AG04449 (cell line): ENCODE data around the gene NUP42.

Source experiments
- CTCF ChIA-PET: fragments of 350-600 bp; formaldehyde crosslinking; extraction: SDS; loops from one replicate; lab custom pipeline; 2021; ENCODE audit warnings: antibody characterized with exemption; lab: Yijun Ruan, JAX
- POLR2A ChIA-PET: fragments of 400-600, 350-600 bp; formaldehyde crosslinking; extraction: SDS; loops from one replicate; lab custom pipeline; 2020; ENCODE audit warnings: antibody characterized with exemption, inconsistent platforms; lab: Yijun Ruan, JAX
- DNase-seq: peaks from one replicate; pipeline ENCODE4 v3.0.0-alpha.2; 2010; ENCODE audit warnings: low read depth, low spot score
- H3K4me3 ChIP-seq: 2 replicates; pipeline ENCODE4 v1.5.1; 2011; ENCODE audit warnings: low read depth, mild to moderate bottlenecking, control low read depth, low read length
- TF ChIP-seq, protein P1 (sequence below): IDR thresholded peaks from one replicate; pipeline ENCODE4 v1.5.1; 2011; ENCODE audit warnings: mild to moderate bottlenecking, moderate library complexity, low read length, control low read depth, inconsistent platforms; ENCODE audit not compliant: insufficient read depth; ENCODE audit errors: missing control alignments

Gene NUP42

GRCh38 chr7:23207021-23207420 is 25.2 kb downstream of the NUP42 start:
- TF ChIP-seq, protein P1, sequence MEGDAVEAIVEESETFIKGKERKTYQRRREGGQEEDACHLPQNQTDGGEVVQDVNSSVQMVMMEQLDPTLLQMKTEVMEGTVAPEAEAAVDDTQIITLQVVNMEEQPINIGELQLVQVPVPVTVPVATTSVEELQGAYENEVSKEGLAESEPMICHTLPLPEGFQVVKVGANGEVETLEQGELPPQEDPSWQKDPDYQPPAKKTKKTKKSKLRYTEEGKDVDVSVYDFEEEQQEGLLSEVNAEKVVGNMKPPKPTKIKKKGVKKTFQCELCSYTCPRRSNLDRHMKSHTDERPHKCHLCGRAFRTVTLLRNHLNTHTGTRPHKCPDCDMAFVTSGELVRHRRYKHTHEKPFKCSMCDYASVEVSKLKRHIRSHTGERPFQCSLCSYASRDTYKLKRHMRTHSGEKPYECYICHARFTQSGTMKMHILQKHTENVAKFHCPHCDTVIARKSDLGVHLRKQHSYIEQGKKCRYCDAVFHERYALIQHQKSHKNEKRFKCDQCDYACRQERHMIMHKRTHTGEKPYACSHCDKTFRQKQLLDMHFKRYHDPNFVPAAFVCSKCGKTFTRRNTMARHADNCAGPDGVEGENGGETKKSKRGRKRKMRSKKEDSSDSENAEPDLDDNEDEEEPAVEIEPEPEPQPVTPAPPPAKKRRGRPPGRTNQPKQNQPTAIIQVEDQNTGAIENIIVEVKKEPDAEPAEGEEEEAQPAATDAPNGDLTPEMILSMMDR: no peak
- ChIA-PET CTCF (interaction anchor here (0.6 to 1.6 kb wide), 3 partner anchors 9 to 66 kb away, joined by 3 to 5 read pairs (median 3); no protein-coding TSS in a partner anchor), POLR2A (no interaction called here)
- no peak for DNase-seq
- H3K4me3 ChIP-seq: no peak overlapping the region

DNA sequence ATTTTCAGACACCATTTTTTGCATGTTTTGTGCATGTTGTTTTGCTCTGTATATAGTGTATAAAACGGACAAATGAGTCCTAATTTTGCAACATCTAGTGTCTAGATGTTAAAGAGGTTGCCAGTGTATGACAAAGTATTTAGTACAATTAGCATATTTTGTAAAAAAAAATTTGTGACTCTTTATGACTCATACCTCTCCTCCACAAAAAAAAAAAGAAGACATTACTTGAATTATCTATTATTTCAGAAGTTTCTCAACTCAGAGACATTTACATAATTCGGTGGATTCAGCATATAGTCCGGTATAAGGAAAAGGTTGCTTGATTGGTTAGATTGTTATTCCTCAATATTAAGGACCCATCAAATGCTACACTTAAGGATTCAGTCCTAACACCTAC is 26.0 kb downstream of the NUP42 start:
- no peak overlapping the region for H3K4me3 ChIP-seq
- no peak for DNase-seq
- TF ChIP-seq, protein P1: no peak
- POLR2A ChIA-PET: no interaction called here
- CTCF ChIA-PET: no interaction called here

GRCh38 chr7:23208316-23208715 is 26.5 kb downstream of the NUP42 start:
- CTCF ChIA-PET: no interaction called here

DNA sequence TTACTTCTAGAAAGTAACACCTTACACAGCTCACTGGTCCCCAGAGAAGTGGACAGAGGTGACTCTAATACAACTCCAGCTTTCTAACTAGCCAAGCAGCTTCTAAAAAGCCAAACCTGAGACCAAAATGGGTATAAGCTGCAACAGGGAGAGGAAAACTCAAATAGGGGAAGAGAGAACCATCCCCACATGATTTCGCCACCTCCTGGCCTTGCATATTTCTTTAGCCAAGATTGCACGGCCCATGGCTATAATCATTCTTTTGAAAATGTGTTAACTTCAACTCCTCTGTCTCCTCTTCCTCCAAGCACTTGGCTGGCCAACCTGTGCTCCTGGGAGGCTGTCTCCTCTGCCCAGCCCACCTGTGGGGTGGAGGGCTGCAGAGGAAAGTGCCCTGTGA is 28.7 kb downstream of the NUP42 start:
- no peak overlapping the region for H3K4me3 ChIP-seq
- ChIA-PET CTCF (no interaction called here), POLR2A (no interaction called here)
- TF ChIP-seq, protein P1: no peak
- no peak for DNase-seq

More at GRCh38 chr7:23208316-23208715, 26.5 kb downstream of the NUP42 start:
- DNase-seq: no peak
- TF ChIP-seq, protein P1: no peak
- H3K4me3 ChIP-seq: no peak overlapping the region
- POLR2A ChIA-PET: no interaction called here

DNA sequence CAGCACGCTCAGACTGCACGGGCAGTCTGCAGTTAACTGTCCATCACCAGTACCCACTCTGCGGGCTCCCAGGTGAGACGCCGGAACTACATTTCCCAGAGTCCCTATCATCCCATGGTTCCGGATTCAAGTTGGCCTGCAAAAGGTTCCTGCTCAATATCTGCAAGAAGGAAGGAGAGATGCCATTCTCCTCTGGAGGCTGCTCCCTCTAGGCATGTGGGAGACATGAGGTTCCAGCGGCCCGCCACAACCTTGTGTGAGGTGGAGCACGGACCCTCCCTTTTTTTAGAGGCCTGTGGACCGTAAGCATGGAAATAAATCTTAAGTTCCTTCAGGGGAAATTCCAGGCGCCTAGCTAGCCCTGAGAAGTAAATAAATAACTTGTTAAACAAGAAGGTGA is 29.7 kb downstream of the NUP42 start:
- no peak for DNase-seq
- H3K4me3 ChIP-seq: no peak overlapping the region
- ChIA-PET POLR2A (no interaction called here), CTCF (no interaction called here)
- TF ChIP-seq, protein P1: no peak

- POLR2A ChIA-PET: no interaction called here
- DNase-seq: no peak
- H3K4me3 ChIP-seq: no peak overlapping the region
- CTCF ChIA-PET: interaction anchor here (1.6 kb wide), 1 partner anchor 59 kb away, joined by 3 read pairs; no protein-coding TSS in a partner anchor
- TF ChIP-seq, protein P1: no peak
Observed at GRCh38 chr7:23212395-23212794, 30.5 kb downstream of the NUP42 start.
